BLaER1 treated with 17β-estradiol and CSF1 and Interleukin-3, amounts not matched to agents 10 nM and 100 nM (cell line): ENCODE data around the gene GFM1.

Source experiments
- H3K27ac ChIP-seq, 11 experiments: shearing (Covaris generic); formaldehyde crosslinking; 2 replicates each; pipeline ENCODE4 v1.8.1; 2022
- H3K27me3 ChIP-seq, 11 experiments: shearing (Covaris generic); formaldehyde crosslinking; 2 replicates each; pipeline ENCODE4 v1.8.1; 2022
- H3K36me3 ChIP-seq, 11 experiments: shearing (Covaris generic); formaldehyde crosslinking; 2 replicates each; pipeline ENCODE4 v1.8.1; 2022
- H3K4me1 ChIP-seq, 10 experiments: shearing (Covaris generic); formaldehyde crosslinking; 2 replicates each; pipeline ENCODE4 v1.8.1; 2022
- H3K4me2 ChIP-seq, 11 experiments: shearing (Covaris generic); formaldehyde crosslinking; 2 replicates each; pipeline ENCODE4 v1.8.1; 2022
- H3K4me3 ChIP-seq, 10 experiments: shearing (Covaris generic); formaldehyde crosslinking; 2 replicates each; pipeline ENCODE4 v1.8.1; 2022
- H3K9ac ChIP-seq, 11 experiments: shearing (Covaris generic); formaldehyde crosslinking; 2 replicates each; pipeline ENCODE4 v1.8.1; 2022
- H3K9me3 ChIP-seq, 11 experiments: shearing (Covaris generic); formaldehyde crosslinking; replicated peaks in 1 of 11; 2 replicates each; pipeline ENCODE4 v1.8.1; 2022
- H4K20me1 ChIP-seq, 11 experiments: shearing (Covaris generic); formaldehyde crosslinking; 2 replicates each; pipeline ENCODE4 v1.8.1; 2022
- Cebpa-rat ChIP-seq, 11 experiments: shearing (Covaris generic); IDR thresholded peaks; 2 replicates each; pipeline ENCODE4 v1.8.1; 2022

The GFM1 gene

DNA sequence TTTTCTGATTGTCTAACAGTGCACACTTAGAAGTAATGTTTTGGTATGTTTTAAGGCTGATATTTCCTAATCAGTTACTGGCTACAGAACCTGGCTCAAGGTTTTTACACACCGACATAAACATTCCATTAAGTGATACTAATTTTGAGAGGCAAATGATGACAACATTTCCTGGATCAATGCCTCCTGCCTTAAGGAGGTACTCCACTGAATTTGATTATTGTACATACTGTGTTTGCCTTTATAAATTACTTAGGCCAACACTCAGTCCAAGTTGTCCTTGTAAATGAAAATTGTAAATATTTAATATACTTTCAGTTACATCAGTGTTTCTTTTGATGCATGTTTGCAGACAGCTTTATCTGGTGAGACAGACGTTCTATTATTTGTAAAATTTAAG lies 52.3 kb downstream of the GFM1 start:
- H3K27me3 ChIP-seq: no peaks in the 10 kb centered on the region
- no peak overlapping the region for H3K27ac ChIP-seq
- H3K36me3 ChIP-seq: peaks cover 36 to 87% (median 55%) of the 10 kb centered on the region in 11 experiments
- peaks cover 0 to 12% (median 0%) of the 10 kb centered on the region in 10 experiments; a peak in 3 of 20 replicates for H3K4me1 ChIP-seq
- no peak overlapping the region for H3K9ac ChIP-seq
- H3K4me3 ChIP-seq: no peak overlapping the region
- peaks cover 0 to 4% (median 0%) of the 10 kb centered on the region in 11 experiments; a peak in 2 of 22 replicates for H4K20me1 ChIP-seq
- H3K9me3 ChIP-seq: no peaks in the 10 kb centered on the region
- H3K4me2 ChIP-seq: no peak overlapping the region
- no peak for TF ChIP-seq Cebpa-rat (IDR thresholded peaks at IDR 0.05)

DNA sequence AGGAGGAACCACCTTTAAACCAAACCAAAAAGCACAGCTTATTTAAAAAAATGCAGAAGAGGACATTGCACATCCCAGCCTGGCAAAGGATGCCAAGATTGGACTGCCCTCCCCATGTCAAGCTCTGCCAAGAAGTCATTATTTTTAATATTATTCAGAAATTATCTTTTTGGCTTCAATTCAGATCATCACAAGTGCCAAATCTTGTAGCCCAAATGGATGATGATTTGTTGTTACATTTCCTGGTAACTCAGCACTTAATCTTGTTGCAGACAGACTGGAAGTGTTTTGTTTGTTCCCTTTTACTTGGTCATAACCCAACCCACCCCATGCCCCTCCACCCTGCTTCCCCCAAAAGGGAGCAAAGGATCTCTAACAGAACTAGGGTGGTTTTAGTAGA lies 56.2 kb downstream of the GFM1 start:
- Histone ChIP-seq H3K27ac (no peak overlapping the region), H3K36me3 (peaks cover 22 to 86% (median 50%) of the 10 kb centered on the region in 11 experiments; a peak in 20 of 22 replicates), H3K4me2 (peak overlapping the region in 1 of 11 experiments; percentile 1; a peak in 1 of 22 replicates), H4K20me1 (peaks cover 0 to 4% (median 0%) of the 10 kb centered on the region in 11 experiments; a peak in 2 of 22 replicates), H3K9me3 (no peaks in the 10 kb centered on the region), H3K9ac (no peak overlapping the region), H3K4me1 (peaks cover 0 to 12% (median 0%) of the 10 kb centered on the region in 10 experiments; a peak in 3 of 20 replicates), H3K27me3 (no peaks in the 10 kb centered on the region), H3K4me3 (no peak overlapping the region)
- no peak for TF ChIP-seq Cebpa-rat (IDR thresholded peaks at IDR 0.05)

DNA sequence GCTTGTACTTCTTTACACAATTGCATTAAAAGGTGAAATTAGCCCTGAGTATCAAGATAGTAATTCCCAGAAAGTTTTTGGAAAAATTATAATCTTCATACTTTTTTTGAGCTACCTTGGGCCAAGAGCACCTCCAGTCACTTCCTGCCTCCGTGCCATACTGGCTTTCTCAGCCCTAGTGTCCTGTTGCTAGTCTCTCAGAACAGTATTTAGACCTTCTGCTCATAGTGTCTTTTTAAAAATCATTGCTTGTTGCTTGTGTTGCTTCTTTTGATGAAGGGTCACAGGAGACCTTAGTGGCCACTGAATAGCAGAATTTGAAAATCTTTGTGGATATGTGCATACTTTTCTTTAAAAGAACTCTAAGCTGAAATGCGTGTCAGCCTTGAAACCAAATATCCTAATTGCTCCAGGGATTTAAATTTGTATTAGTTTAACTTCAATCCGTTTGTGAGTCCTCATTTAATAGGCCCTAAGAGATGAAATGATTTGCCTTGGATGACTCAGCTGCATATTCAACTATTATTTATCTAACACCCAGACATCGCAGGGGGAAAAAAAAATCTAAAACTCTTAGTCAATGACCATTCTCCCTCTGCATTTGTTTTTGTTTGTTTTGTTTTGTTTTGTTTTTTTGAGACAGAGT lies 57.2 kb downstream of the GFM1 start:
- no peaks in the 10 kb centered on the region for H3K27me3 ChIP-seq

DNA sequence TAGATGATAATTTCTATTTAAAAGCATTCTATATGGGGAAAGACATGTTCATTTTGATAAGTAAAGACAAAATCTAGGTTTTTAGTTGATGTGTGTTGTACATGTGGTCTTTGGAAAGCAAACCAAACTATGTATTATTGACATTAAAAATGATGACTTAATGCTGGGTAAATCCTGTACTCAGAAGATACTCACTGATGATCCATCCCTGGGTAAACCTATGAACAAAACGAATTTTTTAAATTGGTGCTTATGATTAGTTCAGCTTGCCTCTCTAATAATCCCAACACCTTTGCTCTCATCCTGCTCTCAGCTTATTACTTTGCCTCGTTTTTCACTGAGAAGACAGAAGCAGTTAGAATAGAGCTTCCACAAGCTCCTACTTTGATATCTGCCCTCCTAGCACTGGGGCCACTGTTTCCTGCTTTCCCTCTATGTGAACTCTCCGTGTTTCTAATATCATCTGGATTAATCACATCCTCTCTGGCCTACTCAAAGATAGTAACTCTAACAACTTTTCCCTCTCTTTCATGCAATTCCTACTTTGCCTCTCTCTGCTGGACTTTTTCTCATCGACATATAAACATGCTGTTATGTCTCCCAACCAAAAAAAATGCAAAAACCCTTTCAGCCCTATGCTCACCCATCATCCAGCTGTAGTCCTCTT lies 58.6 kb downstream of the GFM1 start:
- Histone ChIP-seq H3K9me3 (no peaks in the 10 kb centered on the region), H4K20me1 (peaks cover 0 to 4% (median 0%) of the 10 kb centered on the region in 11 experiments; a peak in 2 of 22 replicates), H3K4me3 (no peak overlapping the region), H3K4me2 (no peak overlapping the region), H3K27me3 (no peaks in the 10 kb centered on the region), H3K36me3 (peaks cover 32 to 89% (median 64%) of the 10 kb centered on the region in 11 experiments; a peak in 21 of 22 replicates), H3K27ac (no peak overlapping the region), H3K4me1 (peaks cover 0 to 12% (median 0%) of the 10 kb centered on the region in 10 experiments; a peak in 3 of 20 replicates), H3K9ac (no peak overlapping the region)
- no peak for TF ChIP-seq Cebpa-rat (IDR thresholded peaks at IDR 0.05)

More for the DNA sequence above, 57.2 kb downstream of the GFM1 start:
- H3K9me3 ChIP-seq: no peaks in the 10 kb centered on the region
- TF ChIP-seq Cebpa-rat (IDR thresholded peaks at IDR 0.05): no peak
- peaks cover 0 to 4% (median 0%) of the 10 kb centered on the region in 11 experiments; a peak in 2 of 22 replicates for H4K20me1 ChIP-seq
- H3K4me1 ChIP-seq: peaks cover 0 to 12% (median 0%) of the 10 kb centered on the region in 10 experiments; a peak in 3 of 20 replicates
- H3K36me3 ChIP-seq: peaks cover 25 to 86% (median 53%) of the 10 kb centered on the region in 11 experiments; a peak in 20 of 22 replicates
- no peak overlapping the region for H3K4me3 ChIP-seq
- no peak overlapping the region for H3K27ac ChIP-seq
- H3K9ac ChIP-seq: no peak overlapping the region
- H3K4me2 ChIP-seq: no peak overlapping the region

DNA sequence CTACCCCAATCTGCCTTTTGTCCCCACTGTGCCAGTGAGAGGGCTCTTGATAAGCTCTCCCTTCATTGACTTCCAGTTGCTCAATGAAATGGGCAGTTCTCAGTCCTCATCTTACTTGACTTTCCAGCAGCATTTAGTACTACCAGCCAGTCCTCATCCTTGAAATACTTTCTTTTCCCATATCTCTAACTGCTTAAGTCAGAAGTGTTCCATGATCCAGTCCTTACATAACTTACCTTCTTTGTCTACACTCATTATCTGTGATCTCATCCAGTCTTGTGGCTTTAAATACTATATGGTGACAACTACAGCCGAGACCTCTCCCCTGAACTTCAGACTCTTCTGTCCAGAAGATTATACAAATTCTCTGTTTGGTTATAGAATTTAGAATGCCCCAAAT lies 59.2 kb downstream of the GFM1 start:
- H3K4me3 ChIP-seq: no peak overlapping the region
- H4K20me1 ChIP-seq: peaks cover 0 to 4% (median 0%) of the 10 kb centered on the region in 11 experiments; a peak in 2 of 22 replicates
- TF ChIP-seq Cebpa-rat (IDR thresholded peaks at IDR 0.05): no peak
- no peak overlapping the region for H3K27ac ChIP-seq
- H3K27me3 ChIP-seq: no peaks in the 10 kb centered on the region
- peaks cover 36 to 89% (median 64%) of the 10 kb centered on the region in 11 experiments; a peak in 21 of 22 replicates for H3K36me3 ChIP-seq
- no peaks in the 10 kb centered on the region for H3K9me3 ChIP-seq
- no peak overlapping the region for H3K4me2 ChIP-seq
- no peak overlapping the region for H3K9ac ChIP-seq
- peaks cover 0 to 12% (median 0%) of the 10 kb centered on the region in 10 experiments; a peak in 3 of 20 replicates for H3K4me1 ChIP-seq

DNA sequence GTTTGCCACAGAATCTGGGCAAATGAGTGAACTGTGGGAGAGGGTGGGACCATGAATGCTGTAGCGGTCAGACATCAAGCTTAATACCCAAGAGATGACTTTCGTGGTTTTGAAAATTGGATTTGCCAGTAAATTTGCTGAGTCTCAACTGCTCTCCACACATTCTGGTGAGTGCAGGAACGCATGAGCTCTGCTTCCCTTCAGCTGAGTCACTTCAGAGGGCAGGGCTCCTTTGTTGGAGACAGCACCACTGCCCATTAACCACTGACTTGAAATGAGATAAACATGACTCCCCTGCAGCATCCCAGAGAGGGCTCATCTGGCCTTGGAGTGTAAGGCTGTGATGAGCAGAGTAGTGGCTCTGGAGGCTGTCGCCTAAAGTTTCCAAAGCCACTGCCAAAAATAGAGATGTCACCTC lies 65.3 kb downstream of the GFM1 start:
- Histone ChIP-seq H3K9me3 (no peaks in the 10 kb centered on the region), H4K20me1 (no peaks in the 10 kb centered on the region), H3K27ac (peak overlapping the region in 2 of 11 experiments; percentile 7 to 43; a peak in 3 of 22 replicates), H3K4me1 (peaks cover 0 to 61% (median 2%) of the 10 kb centered on the region in 10 experiments; a peak in 9 of 20 replicates), H3K27me3 (no peaks in the 10 kb centered on the region), H3K4me3 (no peak overlapping the region), H3K36me3 (peaks cover 21 to 97% (median 71%) of the 10 kb centered on the region in 11 experiments; a peak in 21 of 22 replicates), H3K4me2 (peak overlapping the region in 3 of 11 experiments; percentile 34 to 86 (median 85); a peak in 6 of 22 replicates), H3K9ac (no peak overlapping the region)
- TF ChIP-seq Cebpa-rat (IDR thresholded peaks at IDR 0.05): no peak

DNA sequence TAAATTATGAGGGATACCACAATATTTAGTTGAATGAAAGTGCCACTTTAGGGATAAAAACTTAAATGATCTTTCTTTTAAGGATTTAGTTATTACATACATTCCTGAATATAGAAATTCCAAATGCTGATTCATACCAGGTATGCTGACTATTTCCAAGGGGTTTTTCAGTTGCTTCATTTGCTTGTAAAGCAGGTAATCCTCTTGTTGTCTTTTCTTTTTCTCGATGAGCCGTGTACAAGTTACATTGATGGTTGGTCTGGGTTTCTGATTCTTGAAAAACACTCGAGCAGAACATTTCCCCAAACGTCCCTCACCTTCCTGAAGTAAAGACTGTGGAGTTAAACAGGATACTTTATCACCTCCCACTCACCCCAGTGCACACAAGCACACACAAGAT lies 66.3 kb downstream of the GFM1 start:
- H3K9ac ChIP-seq: no peak overlapping the region
- no peak for TF ChIP-seq Cebpa-rat (IDR thresholded peaks at IDR 0.05)
- H3K27me3 ChIP-seq: no peaks in the 10 kb centered on the region
- no peaks in the 10 kb centered on the region for H3K9me3 ChIP-seq
- H3K36me3 ChIP-seq: peaks cover 13 to 94% (median 62%) of the 10 kb centered on the region in 11 experiments; a peak in 21 of 22 replicates
- H3K4me1 ChIP-seq: peaks cover 0 to 66% (median 2%) of the 10 kb centered on the region in 10 experiments; a peak in 9 of 20 replicates
- peak overlapping the region in 3 of 11 experiments; percentile 67 to 76 (median 73); a peak in 5 of 22 replicates for H3K27ac ChIP-seq
- no peak overlapping the region for H3K4me3 ChIP-seq
- peak overlapping the region in 3 of 11 experiments; percentile 73 to 86 (median 85); a peak in 6 of 22 replicates for H3K4me2 ChIP-seq
- H4K20me1 ChIP-seq: peaks cover 0 to 2% (median 0%) of the 10 kb centered on the region in 11 experiments; a peak in 2 of 22 replicates

DNA sequence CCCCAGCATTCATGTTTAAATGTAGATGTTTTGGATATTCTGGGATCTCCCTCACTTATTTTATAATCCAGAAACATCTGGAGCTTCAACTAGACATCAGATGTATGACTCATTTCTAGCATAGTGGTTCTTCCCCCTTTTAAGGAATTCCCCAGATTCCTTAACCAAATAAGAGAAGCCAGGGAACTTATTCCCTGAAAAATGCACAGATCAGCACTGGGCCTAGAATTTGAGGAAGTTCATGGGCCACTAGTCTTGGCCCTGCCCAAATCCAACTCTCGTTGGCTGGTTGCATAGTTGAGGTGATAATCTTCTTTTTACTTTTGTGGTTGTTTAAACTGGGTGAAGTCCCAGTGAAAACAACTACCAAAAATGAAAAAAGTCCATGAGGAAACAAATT lies 67.6 kb downstream of the GFM1 start:
- H3K27me3 ChIP-seq: no peaks in the 10 kb centered on the region
- H4K20me1 ChIP-seq: peaks cover 0 to 8% (median 0%) of the 10 kb centered on the region in 11 experiments; a peak in 4 of 22 replicates
- peak overlapping the region in 3 of 11 experiments; percentile 67 to 76 (median 73); a peak in 5 of 22 replicates for H3K27ac ChIP-seq
- H3K9ac ChIP-seq: peak overlapping the region in 3 of 11 experiments; percentile 30 to 51 (median 45); a peak in 2 of 22 replicates
- H3K9me3 ChIP-seq: no peaks in the 10 kb centered on the region
- peaks cover 11 to 87% (median 58%) of the 10 kb centered on the region in 11 experiments; a peak in 21 of 22 replicates for H3K36me3 ChIP-seq
- peaks cover 0 to 79% (median 2%) of the 10 kb centered on the region in 10 experiments; a peak in 9 of 20 replicates for H3K4me1 ChIP-seq
- peak overlapping the region in 4 of 11 experiments; percentile 33 to 86 (median 79); a peak in 7 of 22 replicates for H3K4me2 ChIP-seq
- no peak overlapping the region for H3K4me3 ChIP-seq
- TF ChIP-seq Cebpa-rat (IDR thresholded peaks at IDR 0.05): no peak
